Measurements from ENCODE around the gene CHST3.

CHST3 gene

GRCh38 chr10:71971769-71972555 lies 7.8 kb downstream of the CHST3 start:
- H3K27me3 ChIP-seq, result no peaks in the 10 kb centered on the region
- DNase-seq, result no peak
- TF ChIP-seq, protein P1, sequence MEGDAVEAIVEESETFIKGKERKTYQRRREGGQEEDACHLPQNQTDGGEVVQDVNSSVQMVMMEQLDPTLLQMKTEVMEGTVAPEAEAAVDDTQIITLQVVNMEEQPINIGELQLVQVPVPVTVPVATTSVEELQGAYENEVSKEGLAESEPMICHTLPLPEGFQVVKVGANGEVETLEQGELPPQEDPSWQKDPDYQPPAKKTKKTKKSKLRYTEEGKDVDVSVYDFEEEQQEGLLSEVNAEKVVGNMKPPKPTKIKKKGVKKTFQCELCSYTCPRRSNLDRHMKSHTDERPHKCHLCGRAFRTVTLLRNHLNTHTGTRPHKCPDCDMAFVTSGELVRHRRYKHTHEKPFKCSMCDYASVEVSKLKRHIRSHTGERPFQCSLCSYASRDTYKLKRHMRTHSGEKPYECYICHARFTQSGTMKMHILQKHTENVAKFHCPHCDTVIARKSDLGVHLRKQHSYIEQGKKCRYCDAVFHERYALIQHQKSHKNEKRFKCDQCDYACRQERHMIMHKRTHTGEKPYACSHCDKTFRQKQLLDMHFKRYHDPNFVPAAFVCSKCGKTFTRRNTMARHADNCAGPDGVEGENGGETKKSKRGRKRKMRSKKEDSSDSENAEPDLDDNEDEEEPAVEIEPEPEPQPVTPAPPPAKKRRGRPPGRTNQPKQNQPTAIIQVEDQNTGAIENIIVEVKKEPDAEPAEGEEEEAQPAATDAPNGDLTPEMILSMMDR (IDR thresholded peaks at IDR 0.05), result no peak
- peaks cover 0 to 4% (median 0%) of the 10 kb centered on the region in 3 donors for H3K36me3 ChIP-seq
- H3K4me1 ChIP-seq, result peaks cover 3 to 100% (median 89%) of the 10 kb centered on the region in 4 donors
- peak overlapping the region in 1 of 2 donors; percentile 24 for H3K4me3 ChIP-seq
- H3K9me3 ChIP-seq, result no peaks in the 10 kb centered on the region
- intact Hi-C loops (cut with DNase I; ENCODE audit: low total_unique reads), result no loop called here
- peak overlapping the region; percentile 79 to 87 for H3K27ac ChIP-seq

DNA sequence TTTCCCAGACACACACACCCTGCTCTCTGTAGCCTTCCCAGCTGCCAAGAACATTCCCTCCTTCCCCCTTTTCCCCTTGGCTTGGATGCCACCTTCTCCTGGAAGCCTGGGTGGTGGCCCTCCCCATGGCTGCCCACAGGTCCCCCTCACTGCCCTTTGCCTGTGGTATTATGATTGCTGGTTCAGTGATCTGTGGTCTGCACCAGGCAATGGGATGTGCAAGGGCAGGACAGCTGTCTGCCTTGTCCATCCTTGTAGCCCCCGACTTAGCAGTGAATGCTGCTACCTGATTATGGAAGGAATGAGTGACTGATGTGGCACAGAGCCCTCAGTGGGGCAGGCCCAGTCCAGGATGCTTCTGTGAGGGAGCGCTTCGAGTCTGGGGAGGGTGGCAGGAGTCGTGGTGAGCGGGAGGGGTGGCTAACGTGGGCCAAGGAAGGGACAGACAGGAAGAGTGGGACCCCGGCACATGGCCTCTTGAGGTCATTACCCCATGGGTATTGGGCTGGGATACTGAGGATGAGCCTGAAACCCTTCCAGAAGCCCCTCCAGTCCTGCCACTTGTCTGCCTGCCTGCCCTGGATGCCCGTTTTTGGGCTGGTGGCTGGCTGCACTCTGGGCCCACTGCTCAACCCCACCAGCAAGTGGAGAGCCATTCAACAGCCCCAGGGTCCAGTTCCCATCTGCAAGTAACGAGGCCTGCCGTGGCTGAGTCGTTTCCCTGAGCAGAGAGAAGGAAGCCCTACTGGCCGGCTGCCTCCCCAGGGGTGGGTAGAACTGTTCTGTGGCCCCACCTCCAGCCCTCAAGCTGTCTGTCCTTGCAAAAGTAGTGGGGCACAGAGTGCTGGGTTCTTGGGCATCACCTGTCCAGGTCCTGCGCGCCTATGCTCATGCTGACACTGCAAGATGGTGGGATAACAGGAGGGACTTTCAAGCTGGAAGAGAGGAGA lies 8.8 kb downstream of the CHST3 start:
- intact Hi-C loops (cut with DNase I; ENCODE audit: low total_unique reads), result no loop called here
- TF ChIP-seq, protein P1 (IDR thresholded peaks at IDR 0.05), result no peak
- Histone ChIP-seq H3K4me3 (no peak overlapping the region), H3K27ac (peak overlapping the region; percentile 79 to 87), H3K4me1 (peaks cover 3 to 100% (median 94%) of the 10 kb centered on the region in 4 donors), H3K9me3 (no peaks in the 10 kb centered on the region), H3K36me3 (peaks cover 0 to 4% (median 0%) of the 10 kb centered on the region in 3 donors), H3K27me3 (no peaks in the 10 kb centered on the region)
- DNase-seq, result no peak

DNA sequence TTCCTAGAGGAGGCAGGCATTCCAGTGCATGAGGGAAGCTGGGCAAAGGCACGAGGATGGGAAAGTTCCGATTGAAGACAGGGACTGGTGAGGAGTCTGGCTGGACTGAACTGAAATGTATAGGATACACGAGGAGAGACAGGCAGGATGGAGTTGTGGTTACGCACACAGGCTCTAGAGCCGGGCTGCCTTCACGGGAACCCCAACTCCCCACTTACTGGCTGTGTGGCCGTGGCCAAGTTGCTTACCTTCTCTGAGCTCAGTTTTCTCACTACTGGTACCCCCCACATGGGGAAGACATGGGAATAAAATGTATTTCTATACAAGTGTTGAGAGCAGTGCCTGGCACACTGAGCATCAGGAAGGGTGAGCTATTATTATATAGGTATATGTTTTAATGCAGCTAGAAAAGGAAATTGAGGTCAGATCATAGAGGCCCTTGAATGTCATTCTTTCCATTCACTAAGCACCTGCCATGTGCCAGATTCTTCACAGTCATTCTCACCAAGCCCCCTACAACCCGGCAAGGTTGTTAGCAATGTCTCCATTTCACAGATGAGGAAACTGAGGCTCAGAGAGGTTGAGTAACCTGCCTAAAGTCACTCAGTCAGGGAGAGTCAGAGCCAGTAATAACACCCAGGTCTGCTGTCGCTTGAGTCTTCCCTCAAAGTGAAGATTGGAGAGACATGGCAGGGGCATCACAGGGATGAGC lies 9.7 kb downstream of the CHST3 start:
- no peak for DNase-seq
- TF ChIP-seq, protein P1 (IDR thresholded peaks at IDR 0.05), result no peak
- Histone ChIP-seq H3K27me3 (no peaks in the 10 kb centered on the region), H3K4me1 (peaks cover 3 to 100% (median 94%) of the 10 kb centered on the region in 4 donors), H3K36me3 (peaks cover 0 to 4% (median 0%) of the 10 kb centered on the region in 3 donors), H3K27ac (peak overlapping the region; percentile 79 to 87), H3K4me3 (no peak overlapping the region), H3K9me3 (no peaks in the 10 kb centered on the region)
- intact Hi-C loops (cut with DNase I; ENCODE audit: low total_unique reads), result no loop called here

- peak in 1 of 2 donors; percentile 86 for DNase-seq
- intact Hi-C loops (cut with DNase I; ENCODE audit: low total_unique reads), result no loop called here
- Histone ChIP-seq H3K27me3 (no peaks in the 10 kb centered on the region), H3K36me3 (peaks cover 0 to 4% (median 0%) of the 10 kb centered on the region in 3 donors), H3K4me3 (no peak overlapping the region), H3K9me3 (no peaks in the 10 kb centered on the region), H3K27ac (peak overlapping the region; percentile 79 to 87), H3K4me1 (peaks cover 3 to 100% (median 94%) of the 10 kb centered on the region in 4 donors)
- TF ChIP-seq, protein P1 (IDR thresholded peaks at IDR 0.05), result no peak
Measured at GRCh38 chr10:71974489-71975021, 10.4 kb downstream of the CHST3 start.

Data from tibial artery (tissue), 4 donors.